Raji (cell line): ENCODE measurements around the gene ZFTA.

ENCODE experiments used
- POLR2A ChIP-seq: IDR thresholded peaks from 2 replicates; pipeline ENCODE4 v1.6.1; 2011; ENCODE audit warnings: low read depth, low read length, control low read depth; ENCODE audit not compliant: insufficient read depth

Gene ZFTA

DNA sequence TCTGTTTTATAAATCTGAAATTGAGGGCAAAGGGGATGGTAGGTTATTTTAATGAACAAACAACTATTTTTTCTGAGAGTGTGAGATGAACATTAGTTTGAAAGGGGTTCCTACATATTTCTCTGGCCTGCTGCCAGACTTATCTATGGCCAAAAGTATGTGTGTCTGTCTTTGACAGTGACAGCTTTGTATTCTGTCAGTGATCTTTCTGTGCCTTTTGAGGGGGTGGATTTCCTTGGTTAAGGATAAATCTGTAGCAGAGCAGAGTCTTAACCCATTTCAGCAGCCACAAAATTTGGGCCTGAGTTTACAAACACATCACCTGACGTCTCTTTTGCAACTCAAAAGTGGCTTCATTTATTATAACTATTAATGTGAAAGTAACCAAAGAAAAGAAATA is 30.9 kb downstream of the ZFTA start:
- no peak for TF ChIP-seq POLR2A

DNA sequence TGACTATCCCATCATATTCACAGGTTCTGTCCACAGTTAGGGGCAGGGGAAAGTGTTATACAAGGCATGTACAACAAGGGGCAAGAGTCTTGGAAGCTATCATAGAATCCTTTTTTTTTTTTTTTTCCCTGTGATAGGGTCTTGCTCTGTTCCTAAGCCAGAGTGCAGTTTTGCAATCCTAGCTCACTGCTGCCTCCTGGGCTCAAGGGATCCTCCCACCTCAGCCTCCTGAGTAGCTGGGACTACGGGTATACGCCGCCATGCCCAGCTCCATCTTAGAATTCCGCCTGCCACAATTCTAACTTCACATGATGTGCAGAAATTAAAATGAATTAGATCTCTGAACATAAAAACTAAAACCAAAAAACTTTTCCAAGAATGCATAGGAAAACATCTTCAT is 31.7 kb downstream of the ZFTA start:
- no peak for TF ChIP-seq POLR2A

DNA sequence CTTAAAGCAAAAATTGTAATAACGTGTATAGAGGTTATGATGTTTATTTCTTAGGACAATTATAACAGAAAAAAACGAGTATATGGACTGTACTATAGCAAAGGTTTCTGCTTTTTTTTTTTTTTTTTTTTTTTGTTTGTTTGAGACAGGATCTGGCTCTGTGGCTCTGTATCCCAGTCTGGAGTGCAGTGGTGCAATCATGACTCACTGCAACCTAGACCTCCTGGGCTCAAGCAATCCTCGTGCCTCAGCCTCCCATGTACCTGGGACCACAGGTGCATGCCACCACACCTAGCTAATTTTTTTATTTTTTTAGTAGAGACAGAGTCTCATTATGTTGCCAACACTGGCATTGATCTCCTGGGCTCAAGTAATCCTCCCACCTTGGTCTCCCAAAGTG is 39.2 kb downstream of the ZFTA start:
- TF ChIP-seq POLR2A: no peak

DNA sequence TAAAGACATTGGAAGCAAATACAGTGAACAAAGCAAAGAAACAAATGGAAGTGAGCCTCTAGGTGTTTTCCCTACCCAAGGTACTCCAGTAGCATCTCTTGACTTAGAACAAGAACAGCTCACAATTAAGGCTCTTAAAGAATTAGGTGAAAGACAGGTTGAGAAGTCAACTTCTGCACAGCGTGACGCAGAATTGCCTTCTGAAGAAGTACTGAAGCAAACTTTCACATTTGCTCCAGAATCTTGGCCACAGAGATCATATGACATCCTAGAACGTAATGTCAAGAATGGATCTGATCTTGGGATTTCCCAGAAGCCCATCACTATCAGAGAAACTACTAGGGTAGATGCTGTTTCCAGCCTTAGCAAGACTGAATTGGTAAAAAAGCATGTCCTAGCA is 48.0 kb downstream of the ZFTA start:
- TF ChIP-seq POLR2A: no peak

DNA sequence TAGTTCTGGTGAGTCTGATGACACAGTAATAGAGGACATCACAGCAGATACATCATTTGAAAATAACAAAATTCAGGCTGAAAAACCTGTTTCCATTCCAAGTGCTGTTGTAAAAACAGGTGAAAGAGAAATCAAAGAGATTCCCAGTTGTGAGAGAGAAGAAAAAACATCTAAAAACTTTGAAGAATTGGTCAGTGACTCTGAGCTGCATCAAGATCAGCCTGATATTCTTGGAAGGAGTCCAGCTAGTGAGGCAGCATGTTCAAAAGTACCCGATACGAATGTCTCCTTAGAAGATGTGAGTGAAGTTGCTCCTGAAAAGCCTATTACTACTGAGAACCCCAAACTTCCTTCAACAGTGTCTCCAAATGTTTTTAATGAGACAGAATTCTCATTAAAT is 48.6 kb downstream of the ZFTA start:
- no peak for TF ChIP-seq POLR2A

DNA sequence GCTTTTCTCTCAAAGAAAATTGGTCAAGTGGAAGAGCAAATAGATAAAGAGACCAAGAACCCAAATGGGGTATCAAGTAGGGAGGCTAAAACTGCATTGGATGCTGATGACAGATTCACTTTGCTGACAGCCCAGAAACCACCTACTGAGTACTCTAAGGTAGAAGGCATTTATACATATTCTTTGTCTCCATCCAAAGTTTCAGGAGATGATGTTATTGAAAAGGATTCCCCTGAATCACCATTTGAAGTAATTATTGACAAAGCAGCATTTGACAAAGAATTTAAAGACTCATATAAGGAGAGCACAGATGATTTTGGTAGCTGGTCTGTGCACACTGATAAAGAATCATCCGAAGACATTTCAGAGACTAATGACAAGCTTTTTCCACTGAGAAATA is 49.6 kb downstream of the ZFTA start:
- TF ChIP-seq POLR2A: no peak
